H1 (cell line): ENCODE measurements around the gene HOXA10. TPM values are rescaled to one million over a fixed set of nuclear protein-coding genes. Genes with fewer than 3 reads are reported as not detected.

ENCODE experiments used
- CTCF ChIA-PET: fragments of 300-600 bp; sonication (Branson Sonifier 250); formaldehyde crosslinking; loops from one replicate; lab custom pipeline; 2021; ENCODE audit not compliant: partially characterized antibody; lab: Charles Lee
- POLR2A ChIA-PET: fragments of 300-600 bp; sonication (Branson Sonifier 250); formaldehyde crosslinking; loops from one replicate; lab custom pipeline; 2021; ENCODE audit warnings: inconsistent platforms; ENCODE audit not compliant: partially characterized antibody; lab: Charles Lee
- DNase-seq, 2 experiments: peaks; one replicate each; pipeline versions ENCODE4 v3.0.0 to v3.0.0-alpha.2; 2010 to 2022; ENCODE audit warnings: low spot score in 2 of 2, low read depth in 1 of 2, mixed read lengths in 1 of 2
- FAIRE-seq: peaks from 2 replicates; lab custom pipeline; 2011; peaks lifted over from hg19 to GRCh38; lab: Jason Lieb, UNC
- H2AFZ ChIP-seq: 2 replicates; pipeline ENCODE4 v1.8.1; 2012; ENCODE audit warnings: low read length, inconsistent platforms
- H2AK5ac ChIP-seq: 2 replicates; pipeline ENCODE4 v1.6.1; 2013; ENCODE audit warnings: low read depth, low read length
- H2BK120ac ChIP-seq: replicated peaks from 2 replicates; pipeline ENCODE3; 2013; ENCODE audit warnings: low read depth, low read length, inconsistent platforms
- H2BK12ac ChIP-seq: 2 replicates; pipeline ENCODE4 v1.6.1; 2013; ENCODE audit warnings: low read depth, low read length
- H2BK15ac ChIP-seq: 2 replicates; pipeline ENCODE4 v1.6.1; 2013; ENCODE audit warnings: low read length
- H2BK20ac ChIP-seq: 2 replicates; pipeline ENCODE4 v1.6.1; 2013; ENCODE audit warnings: low read length
- H2BK5ac ChIP-seq: 2 replicates; pipeline ENCODE4 v1.6.1; 2013; ENCODE audit warnings: low read depth, low read length
- H3K14ac ChIP-seq: 2 replicates; pipeline ENCODE4 v1.6.1; 2013; ENCODE audit warnings: inconsistent platforms; ENCODE audit not compliant: insufficient read length
- H3K18ac ChIP-seq: 2 replicates; pipeline ENCODE4 v1.6.1; 2013; ENCODE audit warnings: low read length; ENCODE audit errors: extremely low read depth
- H3K23ac ChIP-seq: 2 replicates; pipeline ENCODE4 v1.6.1; 2013; ENCODE audit warnings: inconsistent platforms; ENCODE audit not compliant: insufficient read length
- H3K23me2 ChIP-seq: 2 replicates; pipeline ENCODE4 v1.6.1; 2013; ENCODE audit warnings: low read depth, low read length
- H3K27ac ChIP-seq: 2 replicates; pipeline ENCODE4 v1.6.1; 2011; ENCODE audit warnings: low read depth, low read length, inconsistent platforms
- H3K27me3 ChIP-seq, 4 experiments: replicated peaks in 1 of 4; 1 replicate in 1 of 4; 2 replicates in 3 of 4; pipeline versions ENCODE4 v1.6.1 to v1.8.1; 2011 to 2013; ENCODE audit warnings: low read length in 3 of 4, mild to moderate bottlenecking in 3 of 4, inconsistent platforms in 2 of 4, mixed read lengths in 2 of 4, moderate library complexity in 1 of 4; ENCODE audit not compliant: control insufficient read depth in 3 of 4, insufficient read depth in 3 of 4; ENCODE audit errors: extremely low read depth in 1 of 4
- H3K36me3 ChIP-seq, 4 experiments: 2 replicates each; pipeline versions ENCODE4 v1.6.1 to v1.8.1; 2011 to 2013; ENCODE audit warnings: mild to moderate bottlenecking in 4 of 4, low read length in 3 of 4, moderate library complexity in 2 of 4, control low read depth in 1 of 4, inconsistent platforms in 1 of 4; ENCODE audit not compliant: insufficient read depth in 4 of 4, control insufficient read depth in 2 of 4
- H3K4ac ChIP-seq: replicated peaks from 2 replicates; pipeline ENCODE3; 2013; ENCODE audit warnings: low read length, low read depth, mixed read lengths, inconsistent platforms; ENCODE audit not compliant: insufficient read length
- H3K4me1 ChIP-seq, 4 experiments: replicated peaks in 1 of 4; 1 replicate in 1 of 4; 2 replicates in 3 of 4; pipeline versions ENCODE4 v1.6.1 to v1.8.1; 2011 to 2013; ENCODE audit warnings: low read length in 3 of 4, inconsistent platforms in 2 of 4, mixed read lengths in 1 of 4; ENCODE audit not compliant: insufficient read depth in 4 of 4, control insufficient read depth in 3 of 4
- H3K4me2 ChIP-seq, 2 experiments: 2 replicates each; pipeline versions ENCODE4 v1.6.1 to v1.8.1; 2011 to 2013; ENCODE audit warnings: low read depth in 2 of 2, low read length in 2 of 2, control low read depth in 1 of 2, inconsistent platforms in 1 of 2, mild to moderate bottlenecking in 1 of 2; ENCODE audit not compliant: insufficient read depth in 1 of 2
- H3K4me3 ChIP-seq, 4 experiments: fragments of 200-600, 300-600 bp in 1 of 4; sonication (generic), shearing (Covaris generic), sonication (Bioruptor Twin) in 1 of 4; 2 replicates each; pipeline versions ENCODE4 v1.5.1 to v1.8.1; 2011 to 2016; ENCODE audit warnings: low read length in 4 of 4, low read depth in 3 of 4, control low read depth in 2 of 4, inconsistent platforms in 2 of 4, mild to moderate bottlenecking in 2 of 4, mixed read lengths in 1 of 4, moderate library complexity in 1 of 4; ENCODE audit not compliant: insufficient read depth in 2 of 4; ENCODE audit errors: extremely low read depth in 1 of 4
- H3K56ac ChIP-seq: replicated peaks from 2 replicates; pipeline ENCODE3; 2013; ENCODE audit warnings: low read depth, mild to moderate bottlenecking, mixed read lengths, low read length, inconsistent platforms; ENCODE audit not compliant: insufficient read length
- H3K79me1 ChIP-seq: 2 replicates; pipeline ENCODE4 v1.6.1; 2013; ENCODE audit warnings: low read depth, low read length, control low read depth
- H3K79me2 ChIP-seq, 2 experiments: 2 replicates each; pipeline versions ENCODE4 v1.6.1 to v1.8.1; 2012 to 2013; ENCODE audit warnings: low read length in 2 of 2, mild to moderate bottlenecking in 2 of 2, inconsistent platforms in 1 of 2; ENCODE audit not compliant: insufficient read depth in 2 of 2, control insufficient read depth in 1 of 2
- H3K9ac ChIP-seq, 4 experiments: replicated peaks in 1 of 4; 1 replicate in 1 of 4; 2 replicates in 3 of 4; pipeline versions ENCODE4 v1.6.1 to v1.8.1; 2011 to 2013; ENCODE audit warnings: low read depth in 3 of 4, low read length in 3 of 4, control low read depth in 2 of 4, mild to moderate bottlenecking in 2 of 4, moderate library complexity in 2 of 4, inconsistent platforms in 1 of 4; ENCODE audit errors: extremely low read depth in 1 of 4
- H3K9me3 ChIP-seq, 2 experiments: 2 replicates each; pipeline versions ENCODE4 v1.6.1 to v1.8.1; 2012 to 2013; ENCODE audit warnings: mild to moderate bottlenecking in 2 of 2, moderate library complexity in 2 of 2, control low read depth in 1 of 2, inconsistent platforms in 1 of 2, low read depth in 1 of 2, low read length in 1 of 2, mixed read lengths in 1 of 2; ENCODE audit not compliant: insufficient read depth in 2 of 2
- H4K20me1 ChIP-seq, 2 experiments: replicated peaks in 1 of 2; 2 replicates each; pipeline versions ENCODE3 to v1.8.1; 2011 to 2013; ENCODE audit warnings: inconsistent platforms in 2 of 2, low read length in 2 of 2, mild to moderate bottlenecking in 1 of 2; ENCODE audit not compliant: insufficient read depth in 2 of 2, control insufficient read depth in 1 of 2
- H4K5ac ChIP-seq: 2 replicates; pipeline ENCODE4 v1.6.1; 2013; ENCODE audit warnings: low read length, low read depth, mixed read lengths, inconsistent platforms; ENCODE audit not compliant: insufficient read length
- H4K8ac ChIP-seq: 2 replicates; pipeline ENCODE4 v1.8.0; 2013; ENCODE audit warnings: mild to moderate bottlenecking, moderate library complexity, low read length, inconsistent platforms; ENCODE audit not compliant: insufficient read depth; ENCODE audit errors: extremely low read depth
- H4K91ac ChIP-seq: replicated peaks from 2 replicates; pipeline ENCODE3; 2013; ENCODE audit warnings: low read length, mixed read lengths, inconsistent platforms; ENCODE audit not compliant: insufficient read length
- ATF3 ChIP-seq: IDR thresholded peaks from 2 replicates; pipeline ENCODE4 v1.6.1; 2011; ENCODE audit warnings: low read depth, mild to moderate bottlenecking, low read length; ENCODE audit not compliant: insufficient read depth
- CBX8 ChIP-seq: fragments of 300-800, 300-1000 bp; sonication (generic); IDR thresholded peaks from 2 replicates; pipeline ENCODE4 v1.7.1; 2016; ENCODE audit warnings: low read depth, low read length, borderline replicate concordance
- CREB1 ChIP-seq: IDR thresholded peaks from 2 replicates; pipeline ENCODE4 v1.6.1; 2012; ENCODE audit warnings: inconsistent platforms
- FOSL1 ChIP-seq: IDR thresholded peaks from 2 replicates; pipeline ENCODE4 v1.6.1; 2011; ENCODE audit warnings: mild to moderate bottlenecking, low read depth, low read length, moderate library complexity; ENCODE audit not compliant: insufficient read depth
- MAFK ChIP-seq: IDR thresholded peaks from 2 replicates; pipeline ENCODE4 v1.6.1; 2012; ENCODE audit warnings: low read depth, mild to moderate bottlenecking, improper control_type of control experiment, low read length
- NANOG ChIP-seq: IDR thresholded peaks from 2 replicates; pipeline ENCODE4 v1.6.1; 2011; ENCODE audit warnings: low read length, low read depth, mild to moderate bottlenecking, inconsistent platforms; ENCODE audit not compliant: insufficient read depth, poor library complexity, severe bottlenecking
- PHF8 ChIP-seq: fragments of 200-600 bp; sonication (generic); conservative IDR thresholded peaks from 2 replicates; pipeline ENCODE4 v1.7.1; 2012; ENCODE audit warnings: low read depth, mild to moderate bottlenecking, inconsistent platforms, low read length, moderate library complexity
- SIN3A ChIP-seq, 2 experiments: IDR thresholded peaks in 1 of 2; conservative IDR thresholded peaks in 1 of 2; 2 replicates each; pipeline ENCODE4 v1.6.1; 2011 to 2012; ENCODE audit warnings: low read length in 2 of 2, improper control_type of control experiment in 1 of 2, low read depth in 1 of 2, mild to moderate bottlenecking in 1 of 2
- TAF1 ChIP-seq: IDR thresholded peaks from 2 replicates; pipeline ENCODE4 v1.6.1; 2011; ENCODE audit warnings: mild to moderate bottlenecking, low read depth, low read length
- TAF7 ChIP-seq: optimal IDR thresholded peaks from 2 replicates; pipeline ENCODE3; 2011; ENCODE audit warnings: low read depth, mild to moderate bottlenecking, inconsistent platforms, low read length, moderate library complexity, borderline replicate concordance
- ZNF274 ChIP-seq: IDR thresholded peaks from 2 replicates; pipeline ENCODE4 v1.7.0; 2012; ENCODE audit warnings: low read length, borderline replicate concordance; ENCODE audit errors: extremely low read depth
- WGBS, 2 experiments: shearing (Covaris generic) in 1 of 2; methylation state at CpG; one replicate each; pipeline versions ENCODE4 v1.1.6 to v1.1.7; 2013 to 2015; ENCODE audit warnings: low lambda C conversion rate in 2 of 2, mixed read lengths in 2 of 2, inconsistent platforms in 1 of 2, low coverage in 1 of 2, missing lambda C conversion rate in 1 of 2; ENCODE audit not compliant: insufficient replicate concordance in 2 of 2, insufficient coverage in 1 of 2, insufficient read length in 1 of 2; ENCODE audit errors: extremely low coverage in 1 of 2, missing lambda C conversion rate in 1 of 2; 5-methylcytosine and 5-hydroxymethylcytosine counted together
- polyA plus RNA-seq, 7 experiments: library from polyadenylated mRNA; depleted of rRNA in 3 of 7; stranded (reverse) in 5 of 7; unstranded in 2 of 7; fragments of >200 nt in 5 of 7; fragments of 200-250 nt in 2 of 7; gene quantifications; 1 replicate in 5 of 7; 2 replicates in 1 of 7; 4 replicates in 1 of 7; pipeline versions ENCODE4 v1.2.1 to v1.2.3, GENCODE V29; 2011 to 2013; ENCODE audit warnings: missing spikeins in 2 of 7, mixed read lengths in 2 of 7
- total RNA-seq: library from RNA; stranded (reverse); fragmentation: NEBNext Ultra II Directional; extraction: Animal tissue kit (Norgen Biotek cat#: 25700); gene quantifications from 2 replicates; pipeline ENCODE4 v1.2.1, GENCODE V29; 2021

HOXA10 gene
- total and polyA plus RNA-seq, 2 of the 8 experiments (the other 6 are each of a cell fraction or from before 2014, with no cell fraction given): not detected

GRCh38 chr7:27186668-27187474 lies 12.8 kb upstream of the HOXA10 start:
- ChIA-PET CTCF (interaction anchor here (0.8 to 9.1 kb wide), 18 partner anchors 8 to 90 kb away, joined by 3 to 64 read pairs (median 4); partner anchors contain the start of genes EVX1, HOXA1 and HOXA5), POLR2A (interaction anchor here (0.5 to 0.9 kb wide), 3 partner anchors 12 to 286 kb away, joined by 3 read pairs; no protein-coding TSS in a partner anchor)
- H3K27ac ChIP-seq: no peak overlapping the region
- H4K91ac ChIP-seq: no peak overlapping the region
- H3K79me1 ChIP-seq: no peaks in the 10 kb centered on the region
- no peak overlapping the region for H3K4me3 ChIP-seq
- H3K36me3 ChIP-seq: peaks cover 0 to 8% (median 0%) of the 10 kb centered on the region in 4 experiments; a peak in 1 of 8 replicates
- H2AFZ ChIP-seq: no peak overlapping the region
- H3K9me3 ChIP-seq: no peaks in the 10 kb centered on the region; a peak in 1 of 4 replicates
- H2BK120ac ChIP-seq: no peak overlapping the region
- no peak overlapping the region for H2BK5ac ChIP-seq
- peaks cover 34 to 63% of the 10 kb centered on the region in 2 experiments for H4K20me1 ChIP-seq
- H3K4me2 ChIP-seq: no peak overlapping the region; a peak in 1 of 4 replicates
- H3K56ac ChIP-seq: no peak overlapping the region
- H3K79me2 ChIP-seq: no peaks in the 10 kb centered on the region
- no peak overlapping the region for H3K4ac ChIP-seq
- DNase-seq (no peak), FAIRE-seq (no peak)
- no peaks in the 10 kb centered on the region for H3K23me2 ChIP-seq
- H4K8ac ChIP-seq: no peak overlapping the region
- no peak overlapping the region for H3K9ac ChIP-seq
- H2BK20ac ChIP-seq: no peak overlapping the region
- no peak overlapping the region for H2AK5ac ChIP-seq
- no peak overlapping the region for H3K18ac ChIP-seq
- H4K5ac ChIP-seq: no peak overlapping the region
- H2BK12ac ChIP-seq: no peak overlapping the region
- H2BK15ac ChIP-seq: no peak overlapping the region
- H3K14ac ChIP-seq: no peak overlapping the region
- peaks cover 98 to 100% (median 99%) of the 10 kb centered on the region in 4 experiments for H3K27me3 ChIP-seq
- 30% methylated on average over 4 of the region's 4 CpGs; no CpG with 5 or more reads in 1 of the 2 experiments for WGBS, 2 experiments
- H3K4me1 ChIP-seq: peaks cover 0 to 27% (median 16%) of the 10 kb centered on the region in 4 experiments; a peak in 6 of 7 replicates
- no peak overlapping the region for H3K23ac ChIP-seq
- TF ChIP-seq FOSL1: no peak
- no peak for TF ChIP-seq ATF3
- TF ChIP-seq CBX8: no peak; the same call in none of the 2 replicates
- no peak for TF ChIP-seq CREB1
- TF ChIP-seq NANOG: no peak
- TF ChIP-seq PHF8: no peak
- no peak for TF ChIP-seq ZNF274
- no peak for TF ChIP-seq TAF1
- TF ChIP-seq TAF7: no peak
- TF ChIP-seq SIN3A (conservative IDR thresholded peaks at IDR 0.05 in 1 of 2, IDR thresholded peaks at IDR 0.05 in 1 of 2; ENCODE audit: low read depth in 1 of 2, low read length in 2 of 2): no peak
- no peak for TF ChIP-seq MAFK
